DND-41 (cell line): Measurements from ENCODE around the gene CTXND2.

Source experiments
- ATAC-seq: fragments of 200-7000 bp; cut with Tn5 transposase; 3 replicates; pipeline ENCODE4 v1.9.1; 2021; ENCODE audit warnings: low read depth; ENCODE audit not compliant: insufficient read depth
- DNase-seq: peaks from one replicate; pipeline ENCODE4 v3.0.0-alpha.2; 2020
- H2AFZ ChIP-seq: 2 replicates; pipeline ENCODE4 v1.6.0; 2012; ENCODE audit warnings: low read depth, low read length
- H3K27ac ChIP-seq: 2 replicates; pipeline ENCODE4 v1.5.1; 2012; ENCODE audit warnings: low read length, inconsistent platforms
- H3K27me3 ChIP-seq: fragments of 200-600 bp; sonication (generic); 2 replicates; pipeline ENCODE4 v1.6.0; 2012; ENCODE audit warnings: low read length, mild to moderate bottlenecking, inconsistent platforms; ENCODE audit not compliant: insufficient read depth, poor library complexity
- H3K36me3 ChIP-seq: 2 replicates; pipeline ENCODE4 v1.5.1; 2012; ENCODE audit warnings: low read length, inconsistent platforms; ENCODE audit not compliant: insufficient read depth
- H3K4me1 ChIP-seq: 2 replicates; pipeline ENCODE4 v1.5.1; 2012; ENCODE audit warnings: mild to moderate bottlenecking, low read length; ENCODE audit not compliant: insufficient read depth
- H3K4me2 ChIP-seq: 2 replicates; pipeline ENCODE4 v1.6.0; 2012; ENCODE audit warnings: mild to moderate bottlenecking, moderate library complexity, low read length, inconsistent platforms; ENCODE audit not compliant: insufficient read depth
- H3K4me3 ChIP-seq, 2 experiments: fragments of 200-600 bp in 1 of 2; shearing (Covaris generic) in 1 of 2; 2 replicates each; pipeline ENCODE4 v1.5.1; 2012 to 2016; ENCODE audit warnings: inconsistent platforms in 2 of 2, low read length in 2 of 2, mild to moderate bottlenecking in 2 of 2, low read depth in 1 of 2, moderate library complexity in 1 of 2
- H3K79me2 ChIP-seq: 2 replicates; pipeline ENCODE4 v1.6.0; 2012; ENCODE audit warnings: low read length, inconsistent platforms; ENCODE audit not compliant: insufficient read depth
- H3K9ac ChIP-seq: 2 replicates; pipeline ENCODE4 v1.6.0; 2012; ENCODE audit warnings: low read depth, mild to moderate bottlenecking, inconsistent platforms, low read length, moderate library complexity
- H3K9me3 ChIP-seq: 2 replicates; pipeline ENCODE4 v1.5.1; 2012; ENCODE audit warnings: low read length, moderate library complexity, mild to moderate bottlenecking, inconsistent platforms; ENCODE audit not compliant: insufficient read depth, severe bottlenecking
- H4K20me1 ChIP-seq: 2 replicates; pipeline ENCODE4 v1.6.0; 2012; ENCODE audit warnings: low read length; ENCODE audit not compliant: insufficient read depth
- EZH2 ChIP-seq: IDR thresholded peaks from 3 replicates; pipeline ENCODE4 v1.6.1; 2012; ENCODE audit warnings: borderline replicate concordance, low read depth, mild to moderate bottlenecking, moderate library complexity, low read length, inconsistent platforms; ENCODE audit not compliant: severe bottlenecking
- TF ChIP-seq, protein P1 (sequence below): IDR thresholded peaks from 2 replicates; pipeline ENCODE4 v1.5.1; 2012; ENCODE audit warnings: borderline replicate concordance, low read length, moderate library complexity, mild to moderate bottlenecking; ENCODE audit not compliant: poor library complexity, severe bottlenecking; ENCODE audit errors: extremely low read depth

CTXND2 gene

GRCh38 chr1:150931773-150932172, 44.8 kb downstream of the CTXND2 start:
- Histone ChIP-seq H3K4me3 (no peak overlapping the region), H3K79me2 (peaks cover 42% of the 10 kb centered on the region), H3K4me2 (no peak overlapping the region), H3K9ac (no peak overlapping the region), H3K4me1 (peaks cover 16% of the 10 kb centered on the region), H3K36me3 (peaks cover 74% of the 10 kb centered on the region), H4K20me1 (no peaks in the 10 kb centered on the region), H3K27me3 (no peaks in the 10 kb centered on the region), H2AFZ (no peak overlapping the region), H3K27ac (no peak overlapping the region), H3K9me3 (peaks cover 11% of the 10 kb centered on the region)
- ATAC-seq (no peak), DNase-seq (no peak)
- TF ChIP-seq, protein P1, sequence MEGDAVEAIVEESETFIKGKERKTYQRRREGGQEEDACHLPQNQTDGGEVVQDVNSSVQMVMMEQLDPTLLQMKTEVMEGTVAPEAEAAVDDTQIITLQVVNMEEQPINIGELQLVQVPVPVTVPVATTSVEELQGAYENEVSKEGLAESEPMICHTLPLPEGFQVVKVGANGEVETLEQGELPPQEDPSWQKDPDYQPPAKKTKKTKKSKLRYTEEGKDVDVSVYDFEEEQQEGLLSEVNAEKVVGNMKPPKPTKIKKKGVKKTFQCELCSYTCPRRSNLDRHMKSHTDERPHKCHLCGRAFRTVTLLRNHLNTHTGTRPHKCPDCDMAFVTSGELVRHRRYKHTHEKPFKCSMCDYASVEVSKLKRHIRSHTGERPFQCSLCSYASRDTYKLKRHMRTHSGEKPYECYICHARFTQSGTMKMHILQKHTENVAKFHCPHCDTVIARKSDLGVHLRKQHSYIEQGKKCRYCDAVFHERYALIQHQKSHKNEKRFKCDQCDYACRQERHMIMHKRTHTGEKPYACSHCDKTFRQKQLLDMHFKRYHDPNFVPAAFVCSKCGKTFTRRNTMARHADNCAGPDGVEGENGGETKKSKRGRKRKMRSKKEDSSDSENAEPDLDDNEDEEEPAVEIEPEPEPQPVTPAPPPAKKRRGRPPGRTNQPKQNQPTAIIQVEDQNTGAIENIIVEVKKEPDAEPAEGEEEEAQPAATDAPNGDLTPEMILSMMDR = no peak
- TF ChIP-seq EZH2 = no peak

GRCh38 chr1:150944856-150945255, 57.9 kb downstream of the CTXND2 start:
- no peak for TF ChIP-seq EZH2
- TF ChIP-seq, protein P1 = no peak
- no peak overlapping the region for H3K4me3 ChIP-seq
- ATAC-seq = no peak
- H4K20me1 ChIP-seq = no peaks in the 10 kb centered on the region
- H3K36me3 ChIP-seq = peaks cover 90% of the 10 kb centered on the region
- H3K27ac ChIP-seq = no peak overlapping the region
- no peaks in the 10 kb centered on the region for H3K27me3 ChIP-seq
- H3K9ac ChIP-seq = no peak overlapping the region
- H3K9me3 ChIP-seq = no peaks in the 10 kb centered on the region
- H3K4me2 ChIP-seq = no peak overlapping the region
- DNase-seq = no peak
- H3K4me1 ChIP-seq = no peaks in the 10 kb centered on the region
- H2AFZ ChIP-seq = no peak overlapping the region
- no peaks in the 10 kb centered on the region for H3K79me2 ChIP-seq

DNA sequence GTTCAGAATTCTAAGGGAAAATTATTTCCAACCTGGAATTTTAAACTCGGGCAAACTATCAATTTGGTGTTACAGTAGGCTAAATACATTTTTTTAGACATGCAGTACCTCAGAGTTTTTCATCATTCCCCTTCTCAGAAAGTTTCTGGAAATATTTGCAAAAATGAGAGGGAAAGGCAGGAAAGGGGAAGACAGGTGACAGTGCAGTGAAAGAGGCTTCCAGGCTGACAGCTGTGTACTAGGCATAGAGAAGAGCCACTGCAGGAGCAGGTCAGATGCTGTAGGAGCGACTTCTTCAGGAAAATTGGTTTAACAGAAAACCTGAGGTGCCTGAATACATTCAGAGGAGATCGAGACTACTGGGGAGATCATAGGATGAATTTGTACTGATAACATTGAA, 67.8 kb downstream of the CTXND2 start:
- no peaks in the 10 kb centered on the region for H4K20me1 ChIP-seq
- no peak overlapping the region for H3K4me2 ChIP-seq
- H3K4me1 ChIP-seq = no peaks in the 10 kb centered on the region
- TF ChIP-seq, protein P1 = no peak
- TF ChIP-seq EZH2 = no peak
- peaks cover 76% of the 10 kb centered on the region for H3K36me3 ChIP-seq
- DNase-seq (no peak), ATAC-seq (no peak)
- H2AFZ ChIP-seq = no peak overlapping the region
- no peak overlapping the region for H3K9ac ChIP-seq
- no peak overlapping the region for H3K4me3 ChIP-seq
- no peaks in the 10 kb centered on the region for H3K9me3 ChIP-seq
- H3K79me2 ChIP-seq = no peaks in the 10 kb centered on the region
- H3K27me3 ChIP-seq = no peaks in the 10 kb centered on the region
- no peak overlapping the region for H3K27ac ChIP-seq

DNA sequence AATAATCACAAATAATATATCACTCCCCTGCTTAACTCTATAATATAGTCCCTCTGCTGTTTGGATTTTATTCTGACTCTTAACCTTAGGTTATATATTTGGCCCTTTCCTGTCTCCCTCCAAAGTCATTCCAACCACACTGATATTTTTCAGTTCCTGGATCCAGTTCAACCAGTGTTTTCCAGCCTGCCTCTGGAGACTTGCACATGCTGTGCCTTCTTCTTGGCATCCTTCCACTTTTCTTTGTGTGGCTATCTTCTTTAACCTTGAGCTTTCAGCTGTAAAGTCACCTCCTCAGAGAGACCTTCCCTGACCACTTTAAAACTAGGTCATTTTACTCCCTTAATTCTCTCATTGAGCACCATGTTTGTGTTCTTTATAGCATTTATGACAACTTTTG, 68.3 kb downstream of the CTXND2 start:
- H3K36me3 ChIP-seq = peaks cover 76% of the 10 kb centered on the region
- H3K4me1 ChIP-seq = no peaks in the 10 kb centered on the region
- H3K4me2 ChIP-seq = no peak overlapping the region
- no peak for ATAC-seq
- H2AFZ ChIP-seq = no peak overlapping the region
- no peaks in the 10 kb centered on the region for H3K27me3 ChIP-seq
- TF ChIP-seq EZH2 = no peak
- TF ChIP-seq, protein P1 = no peak
- no peak for DNase-seq
- no peak overlapping the region for H3K9ac ChIP-seq
- no peaks in the 10 kb centered on the region for H4K20me1 ChIP-seq
- H3K4me3 ChIP-seq = no peak overlapping the region
- H3K79me2 ChIP-seq = no peaks in the 10 kb centered on the region
- H3K9me3 ChIP-seq = no peaks in the 10 kb centered on the region
- H3K27ac ChIP-seq = no peak overlapping the region
